Measurements from ENCODE around the gene NFE2L2.
"Not testable (repeated sequence)": the region's sequence is repeated elsewhere in the genome, so short reads cannot be mapped to it uniquely, and the experiment has no call there.

Gene NFE2L2

DNA sequence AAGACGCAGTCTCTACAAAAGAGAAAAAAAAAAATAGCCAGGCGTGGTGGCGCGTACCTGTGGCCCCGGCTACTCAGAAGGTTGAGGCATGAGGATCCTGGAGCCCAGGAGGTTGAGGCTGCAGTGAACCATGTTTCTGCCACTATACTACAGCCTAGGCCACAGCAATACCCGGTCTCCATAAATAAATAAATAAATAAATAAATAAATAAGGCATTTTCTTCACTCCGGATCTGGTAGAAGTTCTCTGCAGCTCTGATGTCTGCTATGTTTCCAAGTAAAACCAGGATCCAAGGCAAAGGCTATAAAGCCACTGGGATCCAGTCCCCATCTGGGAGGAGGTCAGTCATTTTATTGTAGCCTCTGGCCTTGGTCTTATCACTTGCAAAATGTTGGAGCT is 15.5 kb downstream of the NFE2L2 start:
- TF ChIP-seq, protein P1, sequence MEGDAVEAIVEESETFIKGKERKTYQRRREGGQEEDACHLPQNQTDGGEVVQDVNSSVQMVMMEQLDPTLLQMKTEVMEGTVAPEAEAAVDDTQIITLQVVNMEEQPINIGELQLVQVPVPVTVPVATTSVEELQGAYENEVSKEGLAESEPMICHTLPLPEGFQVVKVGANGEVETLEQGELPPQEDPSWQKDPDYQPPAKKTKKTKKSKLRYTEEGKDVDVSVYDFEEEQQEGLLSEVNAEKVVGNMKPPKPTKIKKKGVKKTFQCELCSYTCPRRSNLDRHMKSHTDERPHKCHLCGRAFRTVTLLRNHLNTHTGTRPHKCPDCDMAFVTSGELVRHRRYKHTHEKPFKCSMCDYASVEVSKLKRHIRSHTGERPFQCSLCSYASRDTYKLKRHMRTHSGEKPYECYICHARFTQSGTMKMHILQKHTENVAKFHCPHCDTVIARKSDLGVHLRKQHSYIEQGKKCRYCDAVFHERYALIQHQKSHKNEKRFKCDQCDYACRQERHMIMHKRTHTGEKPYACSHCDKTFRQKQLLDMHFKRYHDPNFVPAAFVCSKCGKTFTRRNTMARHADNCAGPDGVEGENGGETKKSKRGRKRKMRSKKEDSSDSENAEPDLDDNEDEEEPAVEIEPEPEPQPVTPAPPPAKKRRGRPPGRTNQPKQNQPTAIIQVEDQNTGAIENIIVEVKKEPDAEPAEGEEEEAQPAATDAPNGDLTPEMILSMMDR (IDR thresholded peaks at IDR 0.05; ENCODE audit: extremely low read depth, insufficient read depth, missing control alignments), result no peak
- in situ Hi-C loops (cut with MboI; ENCODE audit: low pct_unique_long_range_greater_than_20kb, low sequenced_read_pairs, unreplicated experiment), result no loop called here
- DNase-seq (ENCODE audit: low spot score), result no peak

DNA sequence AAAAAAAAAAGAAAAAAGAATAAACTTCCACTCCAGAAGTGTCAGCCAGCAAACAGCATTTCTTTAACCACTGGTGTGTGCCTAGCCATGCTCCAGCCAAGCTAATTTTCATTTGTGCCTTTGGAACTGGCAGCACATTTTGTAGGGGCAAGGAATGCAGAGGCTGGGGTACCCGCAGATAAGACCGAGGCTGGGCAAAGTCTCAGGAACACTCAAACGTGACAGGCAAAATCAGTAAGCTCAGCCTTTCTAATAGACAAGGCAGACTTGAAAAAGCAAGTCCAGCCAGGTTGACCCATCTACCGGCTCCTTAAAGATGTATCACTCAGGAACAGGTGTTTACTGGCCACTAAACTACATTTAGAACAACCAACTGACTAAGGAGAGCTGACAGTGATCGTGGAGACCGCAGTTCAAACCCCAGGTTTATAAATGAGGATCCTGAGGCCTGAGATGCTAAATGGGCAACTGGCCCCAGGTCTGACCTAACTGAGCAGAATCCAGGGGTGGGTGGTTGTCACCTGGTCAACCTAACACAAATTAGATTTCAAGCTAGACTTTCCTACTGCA is 16.7 kb downstream of the NFE2L2 start:
- TF ChIP-seq, protein P1 (IDR thresholded peaks at IDR 0.05; ENCODE audit: extremely low read depth, insufficient read depth, missing control alignments), result no peak
- in situ Hi-C loops (cut with MboI; ENCODE audit: low pct_unique_long_range_greater_than_20kb, low sequenced_read_pairs, unreplicated experiment), result no loop called here
- DNase-seq (ENCODE audit: low spot score), result no peak

- in situ Hi-C loops (cut with MboI; ENCODE audit: low pct_unique_long_range_greater_than_20kb, low sequenced_read_pairs, unreplicated experiment); DNase-seq (ENCODE audit: low spot score): not testable (repeated sequence)
Observed at GRCh38 chr2:177246523-177247030, 17.9 kb downstream of the NFE2L2 start.

DNA sequence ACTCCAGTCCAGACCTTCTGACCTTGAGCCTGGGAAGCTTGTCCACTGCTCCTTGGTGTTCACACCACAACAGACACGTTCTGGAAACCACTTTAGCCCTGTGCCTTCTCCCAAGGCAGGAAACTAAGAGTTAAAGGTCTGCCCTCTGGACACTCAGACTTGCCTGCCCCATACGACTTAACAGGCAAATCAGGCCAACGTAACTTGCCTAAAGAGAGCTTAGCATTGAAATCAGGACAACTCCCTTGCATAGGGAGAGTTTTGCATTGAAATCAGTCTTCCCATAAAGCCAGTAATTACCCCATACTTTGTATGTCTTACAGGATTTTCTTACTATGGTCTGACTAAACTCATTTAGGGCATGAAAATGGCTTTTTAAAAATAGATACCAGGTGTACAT is 18.5 kb downstream of the NFE2L2 start:
- in situ Hi-C loops (cut with MboI; ENCODE audit: low pct_unique_long_range_greater_than_20kb, low sequenced_read_pairs, unreplicated experiment), result no loop called here
- DNase-seq (ENCODE audit: low spot score), result no peak
- TF ChIP-seq, protein P1 (IDR thresholded peaks at IDR 0.05; ENCODE audit: extremely low read depth, insufficient read depth, missing control alignments), result no peak

DNA sequence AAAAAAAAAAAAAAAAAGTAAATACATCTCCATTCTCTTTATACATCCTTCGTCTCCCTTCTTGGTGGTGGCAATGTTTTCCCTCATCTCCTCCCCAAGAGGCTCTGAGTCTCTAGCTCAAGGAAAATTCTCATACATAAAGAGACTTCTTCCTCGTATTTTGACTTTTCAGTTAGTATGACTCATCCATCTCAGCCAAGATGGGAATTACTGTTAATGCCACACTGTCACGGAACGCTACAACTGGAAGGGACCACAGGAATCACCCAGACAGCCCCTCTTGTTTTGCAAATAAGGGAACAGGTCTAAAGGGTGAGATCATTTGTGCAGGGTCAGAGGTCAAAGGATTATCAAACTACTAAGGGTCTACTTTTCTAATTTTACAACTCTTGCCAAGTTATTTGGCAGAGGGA is 19.5 kb downstream of the NFE2L2 start:
- TF ChIP-seq, protein P1 (IDR thresholded peaks at IDR 0.05; ENCODE audit: extremely low read depth, insufficient read depth, missing control alignments), result no peak
- in situ Hi-C loops (cut with MboI; ENCODE audit: low pct_unique_long_range_greater_than_20kb, low sequenced_read_pairs, unreplicated experiment), result no loop called here
- no peak for DNase-seq (ENCODE audit: low spot score)

DNA sequence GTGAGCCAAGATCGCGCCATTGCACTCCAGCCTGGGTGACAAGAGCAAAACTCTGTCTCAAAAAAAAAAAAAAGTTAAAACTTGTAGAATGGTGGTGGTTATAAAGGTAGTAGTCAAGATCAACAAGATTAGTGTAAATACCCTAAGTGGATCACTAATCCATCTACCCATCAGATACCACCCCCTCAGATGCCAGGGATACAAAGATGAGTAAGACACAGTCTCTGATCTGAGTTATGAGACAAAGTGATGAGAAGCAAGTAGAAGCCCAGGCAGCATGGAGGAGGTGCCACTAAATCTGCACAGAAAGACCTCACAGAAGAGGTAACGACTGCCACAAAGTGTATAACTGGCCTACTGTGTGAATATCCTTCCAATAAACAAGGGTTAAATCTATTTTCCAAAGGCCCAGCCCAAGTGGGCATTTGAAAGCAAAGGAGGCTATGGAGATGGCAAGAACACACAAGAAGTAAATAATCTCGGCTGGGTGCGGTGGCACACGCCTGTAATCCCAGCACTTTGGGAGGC is 20.2 kb downstream of the NFE2L2 start:
- TF ChIP-seq, protein P1 (IDR thresholded peaks at IDR 0.05; ENCODE audit: extremely low read depth, insufficient read depth, missing control alignments), result no peak
- in situ Hi-C loops (cut with MboI; ENCODE audit: low pct_unique_long_range_greater_than_20kb, low sequenced_read_pairs, unreplicated experiment), result no loop called here
- no peak for DNase-seq (ENCODE audit: low spot score)

DNA sequence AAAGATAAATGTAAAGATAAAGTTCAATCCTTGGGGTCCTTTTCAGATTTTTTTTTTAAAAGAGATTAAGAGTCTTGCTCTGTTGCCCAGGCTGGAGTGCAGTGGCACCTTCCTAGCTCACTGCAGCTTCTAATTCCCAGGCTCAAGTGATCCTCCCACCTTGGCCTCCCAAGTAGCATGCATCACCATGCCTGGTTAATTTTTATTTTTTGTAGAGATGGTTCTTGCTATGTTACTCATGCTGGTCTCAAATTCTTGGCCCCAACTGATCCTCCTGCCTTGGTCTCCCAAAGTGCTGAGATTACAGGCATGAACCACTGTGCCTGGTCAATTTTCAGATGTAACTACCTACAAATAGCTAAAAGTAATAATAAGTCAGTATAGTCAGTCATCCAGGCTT is 21.1 kb downstream of the NFE2L2 start:
- TF ChIP-seq, protein P1 (IDR thresholded peaks at IDR 0.05; ENCODE audit: extremely low read depth, insufficient read depth, missing control alignments), result no peak
- DNase-seq (ENCODE audit: low spot score), result no peak
- in situ Hi-C loops (cut with MboI; ENCODE audit: low pct_unique_long_range_greater_than_20kb, low sequenced_read_pairs, unreplicated experiment), result no loop called here
